GM12873 (cell line): ENCODE data around the gene HLX.

Experiments used
- CTCF ChIP-seq: IDR thresholded peaks from 2 replicates; pipeline ENCODE4 v1.5.1; 2012; ENCODE audit warnings: low read depth, mild to moderate bottlenecking, moderate library complexity, low read length, control low read depth; ENCODE audit not compliant: insufficient read depth; ENCODE audit errors: missing control alignments

Gene HLX

DNA sequence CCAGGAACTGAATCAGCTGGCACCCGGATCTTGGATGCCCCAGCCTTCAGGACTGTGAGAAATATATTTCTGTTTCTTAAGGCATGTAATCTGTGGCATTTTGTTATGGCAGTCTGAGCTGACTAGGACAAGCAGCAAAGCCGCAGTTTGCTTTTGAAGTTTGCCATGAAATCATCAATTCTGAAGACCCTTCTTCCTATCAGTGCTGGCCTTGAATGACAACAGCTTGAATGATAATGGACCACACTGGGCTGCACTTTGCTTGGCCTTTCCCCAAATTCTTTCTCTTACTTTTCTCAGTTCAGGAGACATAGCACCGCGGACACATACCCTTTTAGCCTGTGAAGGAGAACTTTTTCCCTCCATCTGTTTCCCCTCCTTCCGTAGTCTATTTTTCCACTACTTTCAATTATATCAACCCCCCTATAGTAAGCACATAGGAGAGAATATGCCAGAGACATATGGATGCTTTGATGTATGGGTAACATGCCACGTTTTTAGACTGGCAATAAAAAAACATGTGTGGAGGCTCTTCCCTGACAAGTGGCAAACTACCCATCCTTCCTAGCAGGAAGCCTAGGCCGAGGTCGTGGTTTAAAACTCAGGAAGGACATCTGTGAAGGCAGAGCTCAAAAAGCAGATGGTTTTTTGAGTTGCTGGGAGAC lies 42.9 kb downstream of the HLX start:
- TF ChIP-seq CTCF, result no peak

DNA sequence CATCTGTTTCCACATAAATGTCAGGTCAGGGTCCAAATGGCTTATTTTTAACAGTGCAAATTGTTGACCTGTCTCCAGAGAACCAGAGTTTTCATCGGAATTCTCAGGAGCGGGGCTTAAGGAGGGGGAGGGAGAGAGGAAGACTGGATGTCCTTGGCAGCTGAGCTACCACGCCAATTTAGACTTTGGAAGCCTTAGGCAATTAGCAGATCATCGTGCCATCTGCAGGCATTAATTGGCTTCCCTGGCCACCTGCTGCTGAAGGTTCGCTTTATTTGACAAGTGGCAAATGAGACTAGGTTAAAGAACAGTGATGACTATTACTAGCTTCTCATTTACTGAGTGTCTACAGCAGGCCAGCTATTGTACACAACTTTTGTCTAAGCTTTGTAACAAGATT lies 43.7 kb downstream of the HLX start:
- TF ChIP-seq CTCF, result no peak

DNA sequence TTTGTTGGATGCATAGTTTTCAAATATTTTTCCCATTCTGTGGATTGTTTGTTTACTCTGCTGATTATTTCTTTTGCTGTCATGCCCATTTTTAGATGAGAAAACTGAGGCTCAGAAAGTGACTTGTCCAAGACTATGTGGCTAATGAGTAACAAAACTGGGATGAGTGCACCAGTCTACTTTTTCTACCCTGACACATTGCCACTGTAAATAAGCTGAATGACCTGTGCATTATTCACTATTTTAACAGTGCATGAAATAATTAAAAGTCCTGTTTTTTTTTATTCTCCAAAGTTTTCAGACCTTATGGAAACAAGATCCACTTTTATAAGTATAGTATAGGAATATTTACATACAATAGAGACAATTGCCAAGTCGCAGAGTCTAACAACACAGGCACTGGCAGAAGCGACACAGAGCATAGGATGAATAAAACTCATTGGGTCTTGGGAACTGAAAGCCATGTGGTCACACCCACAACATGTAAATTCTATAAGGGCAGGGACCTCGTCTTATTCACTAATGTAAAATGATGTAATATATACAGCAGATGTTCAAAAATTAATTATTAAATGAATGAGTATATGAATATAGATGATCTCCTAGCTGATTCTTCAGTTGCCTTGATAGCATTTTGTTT lies 45.2 kb downstream of the HLX start:
- no peak for TF ChIP-seq CTCF

- TF ChIP-seq CTCF, result no peak
Measured at GRCh38 chr1:220925707-220926106, 46.5 kb downstream of the HLX start.

DNA sequence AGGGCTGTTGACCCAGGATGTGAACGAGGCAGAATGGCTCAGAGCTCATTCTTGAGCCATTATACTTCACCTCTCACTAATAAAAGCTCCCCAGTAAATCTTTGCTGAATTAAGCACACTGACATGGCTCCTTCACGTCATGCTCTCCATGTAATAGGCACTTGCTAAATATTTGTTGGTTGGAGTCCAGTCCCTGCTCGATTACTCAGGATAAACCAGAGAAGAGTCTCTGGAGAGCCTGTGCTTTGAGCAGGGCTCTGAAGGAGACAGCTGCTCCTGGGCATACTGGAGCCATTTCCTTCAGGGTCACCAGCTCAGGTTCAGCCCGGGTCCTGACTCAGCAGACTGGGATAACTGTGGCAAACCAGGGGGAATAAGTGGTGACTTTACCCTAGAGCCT lies 46.9 kb downstream of the HLX start:
- no peak for TF ChIP-seq CTCF

- no peak for TF ChIP-seq CTCF
Measured at GRCh38 chr1:220927442-220927841, 48.2 kb downstream of the HLX start.

DNA sequence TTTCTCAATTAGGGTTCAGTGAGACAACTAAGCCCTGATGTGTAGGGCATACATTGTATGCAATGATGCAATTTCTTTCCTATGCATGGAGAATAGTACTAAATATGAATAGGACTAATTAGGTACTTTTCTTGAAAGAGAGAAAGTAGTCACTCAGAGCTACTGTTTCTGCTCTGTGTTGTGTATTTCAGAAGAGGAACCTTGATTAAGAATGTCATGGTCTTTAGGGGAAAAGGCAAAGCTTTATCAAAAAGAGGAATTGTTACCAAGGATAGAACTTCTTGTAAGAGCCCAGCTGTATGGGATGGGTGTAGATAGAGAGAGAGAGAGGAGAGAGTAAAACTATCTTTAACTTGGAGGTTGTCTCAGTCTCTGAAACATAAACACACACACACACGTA lies 49.1 kb downstream of the HLX start:
- TF ChIP-seq CTCF, result no peak
